Cardiac septum (tissue), 1 donor: Measurements from ENCODE around the gene ST3GAL3. TPM values are rescaled to one million over a fixed set of nuclear protein-coding genes. Genes with fewer than 3 reads are reported as not detected.
A peak's percentile ranks its signal among the peaks of the same experiment; 100 is the strongest.

Experiments
- DNase-seq: peaks from one replicate; pipeline ENCODE4 v3.0.0-alpha.2; 2020; ENCODE audit warnings: low spot score
- intact Hi-C: fragments of 100-400 bp; cut with DNase I; formaldehyde crosslinking; loops from one replicate; pipeline ENCODE4 v1.14.0; 2022
- long read RNA-seq: library from polyadenylated mRNA; unstranded; transcript quantifications from one replicate; pipeline ENCODE4 v2.0.0, GENCODE V29; 2021
- total RNA-seq: library from RNA; stranded (reverse); fragmentation: NEBNext Ultra II Directional; extraction: Animal tissue kit (Norgen Biotek cat#: 25700); gene quantifications from one replicate; pipeline ENCODE4 v1.2.1, GENCODE V29; 2021
- donor health status: DM: no; HTN: no; CAD: no.

Gene ST3GAL3
- total RNA-seq, result 30.1 TPM
- long read RNA-seq, transcript ST3GAL3-205 (12 exons, 2,299 nt), result major isoform, 18 of 38 reads
- long read RNA-seq, partial matches to known transcripts, result 4 of 38 reads
- long read RNA-seq, other reads (novel, unspliced or antisense), result 9 of 38 reads

GRCh38 chr1:43707190-43708001 is at the start of gene ST3GAL3:
Gene ST3GAL3 (plus strand): TSS chr1:43707536. CDS start chr1:43736263, 28,727 bp downstream.
- intact Hi-C loops, result loop anchor here (5.0 kb wide), 2 partner anchors 55 to 240 kb away; partner anchors contain the start of genes IPO13 and KDM4A

GRCh38 chr1:43659212-43660166 is 47.8 kb upstream of the ST3GAL3 start:
- no peak for DNase-seq

More at GRCh38 chr1:43707190-43708001, at the start of gene ST3GAL3:
- peak; percentile 96 for DNase-seq

GRCh38 chr1:43660355-43660754 is 47.0 kb upstream of the ST3GAL3 start:
- no peak for DNase-seq
- intact Hi-C loops, result no loop called here

More at GRCh38 chr1:43659212-43660166, 47.8 kb upstream of the ST3GAL3 start:
- intact Hi-C loops, result no loop called here

- intact Hi-C loops, result no loop called here
- DNase-seq, result no peak
Measured at GRCh38 chr1:43664369-43664768, 43.0 kb upstream of the ST3GAL3 start.

- intact Hi-C loops, result no loop called here
- no peak for DNase-seq
Measured at GRCh38 chr1:43666608-43667007, 40.7 kb upstream of the ST3GAL3 start.

GRCh38 chr1:43668956-43669355 is 38.4 kb upstream of the ST3GAL3 start:
- no peak for DNase-seq
- intact Hi-C loops, result no loop called here

GRCh38 chr1:43669878-43670277 is 37.5 kb upstream of the ST3GAL3 start:
- DNase-seq, result no peak
- intact Hi-C loops, result no loop called here

GRCh38 chr1:43671193-43671592 is 36.1 kb upstream of the ST3GAL3 start:
- DNase-seq, result no peak
- intact Hi-C loops, result no loop called here

GRCh38 chr1:43671626-43672330 is 35.6 kb upstream of the ST3GAL3 start:
- no peak for DNase-seq
- intact Hi-C loops, result no loop called here

GRCh38 chr1:43673261-43673660 is 34.1 kb upstream of the ST3GAL3 start:
- intact Hi-C loops, result no loop called here
- no peak for DNase-seq

- intact Hi-C loops, result no loop called here
- DNase-seq, result no peak
Measured at GRCh38 chr1:43678940-43679339, 28.4 kb upstream of the ST3GAL3 start.

- peak; percentile 27 for DNase-seq
- intact Hi-C loops, result no loop called here
Measured at GRCh38 chr1:43683560-43683959, 23.8 kb upstream of the ST3GAL3 start.

GRCh38 chr1:43686801-43687200 is 20.5 kb upstream of the ST3GAL3 start:
- DNase-seq, result no peak
- intact Hi-C loops, result no loop called here

GRCh38 chr1:43687301-43688108 is 19.8 kb upstream of the ST3GAL3 start:
- peak; percentile 63 for DNase-seq
- intact Hi-C loops, result no loop called here

- intact Hi-C loops, result no loop called here
- no peak for DNase-seq
Measured at GRCh38 chr1:43688109-43688387, 19.3 kb upstream of the ST3GAL3 start.

- peak; percentile 24 for DNase-seq
- intact Hi-C loops, result no loop called here
Measured at GRCh38 chr1:43688594-43689000, 18.7 kb upstream of the ST3GAL3 start.

GRCh38 chr1:43689289-43689688 is 18.0 kb upstream of the ST3GAL3 start:
- intact Hi-C loops, result no loop called here
- DNase-seq, result no peak

- intact Hi-C loops, result no loop called here
- DNase-seq, result peak; percentile 31
Measured at GRCh38 chr1:43691871-43692815, 15.2 kb upstream of the ST3GAL3 start.
